ENCODE data around the gene COL13A1.

GRCh38 chr10:69868821-69869220 lies 67.1 kb downstream of the COL13A1 start:
- no peak for TF ChIP-seq CTCF (IDR thresholded peaks at IDR 0.05)
- TF ChIP-seq POLR2A (IDR thresholded peaks at IDR 0.05) = no peak

All from adrenal gland (tissue), 5 donors.